SU-DHL-6 (cell line): ENCODE data around the gene ZFP64.

ENCODE experiments used
- EZH2phosphoT487 ChIP-seq: fragments of 200-600 bp; sonication (generic), shearing (Covaris generic); conservative IDR thresholded peaks from 2 replicates; pipeline ENCODE4 v1.6.1; 2018; ENCODE audit warnings: mild to moderate bottlenecking, antibody characterized with exemption, low read length, moderate library complexity, mixed read lengths
- TF ChIP-seq, protein P1 (sequence below): fragments of 200-600 bp; sonication (generic); IDR thresholded peaks from one replicate; pipeline ENCODE4 v1.5.1; 2017; ENCODE audit warnings: antibody characterized with exemption, mild to moderate bottlenecking, low read length, moderate library complexity; ENCODE audit not compliant: insufficient read depth, poor library complexity, severe bottlenecking

DNA sequence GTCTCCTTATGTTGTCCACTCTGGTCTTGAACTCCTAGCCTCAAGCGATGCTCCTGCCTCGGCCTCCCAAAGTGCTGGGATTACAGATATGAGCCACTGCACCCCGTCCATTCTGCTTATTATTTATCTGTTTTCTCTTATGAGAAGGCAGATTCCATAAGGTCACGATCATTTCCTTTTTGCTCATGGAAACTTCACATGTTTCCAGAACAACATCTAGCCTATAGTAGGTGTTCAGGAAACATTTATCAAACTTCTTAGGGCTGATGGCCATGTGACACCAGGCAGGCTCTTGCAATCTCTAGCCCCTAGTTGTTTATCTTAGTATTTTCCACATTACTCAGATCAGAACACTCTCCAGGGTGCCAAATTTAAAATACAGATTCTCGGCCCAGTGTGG is 61.2 kb downstream of the ZFP64 start:
- TF ChIP-seq, protein P1, sequence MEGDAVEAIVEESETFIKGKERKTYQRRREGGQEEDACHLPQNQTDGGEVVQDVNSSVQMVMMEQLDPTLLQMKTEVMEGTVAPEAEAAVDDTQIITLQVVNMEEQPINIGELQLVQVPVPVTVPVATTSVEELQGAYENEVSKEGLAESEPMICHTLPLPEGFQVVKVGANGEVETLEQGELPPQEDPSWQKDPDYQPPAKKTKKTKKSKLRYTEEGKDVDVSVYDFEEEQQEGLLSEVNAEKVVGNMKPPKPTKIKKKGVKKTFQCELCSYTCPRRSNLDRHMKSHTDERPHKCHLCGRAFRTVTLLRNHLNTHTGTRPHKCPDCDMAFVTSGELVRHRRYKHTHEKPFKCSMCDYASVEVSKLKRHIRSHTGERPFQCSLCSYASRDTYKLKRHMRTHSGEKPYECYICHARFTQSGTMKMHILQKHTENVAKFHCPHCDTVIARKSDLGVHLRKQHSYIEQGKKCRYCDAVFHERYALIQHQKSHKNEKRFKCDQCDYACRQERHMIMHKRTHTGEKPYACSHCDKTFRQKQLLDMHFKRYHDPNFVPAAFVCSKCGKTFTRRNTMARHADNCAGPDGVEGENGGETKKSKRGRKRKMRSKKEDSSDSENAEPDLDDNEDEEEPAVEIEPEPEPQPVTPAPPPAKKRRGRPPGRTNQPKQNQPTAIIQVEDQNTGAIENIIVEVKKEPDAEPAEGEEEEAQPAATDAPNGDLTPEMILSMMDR: no peak
- TF ChIP-seq EZH2phosphoT487: no peak
